Renal cortical epithelial cell (primary cell): ENCODE data around the gene PGGHG. TPM values are rescaled to one million over a fixed set of nuclear protein-coding genes. Genes with fewer than 3 reads are reported as not detected.
A peak's percentile ranks its signal among the peaks of the same experiment; 100 is the strongest.

Source experiments
- DNase-seq: peaks from one replicate; pipeline ENCODE4 v3.0.0-alpha.2; 2011; ENCODE audit warnings: low read depth
- total RNA-seq: library from RNA; depleted of rRNA; stranded (reverse); fragments of >200 nt; gene quantifications from 2 replicates; pipeline ENCODE4 v1.2.3, GENCODE V29; 2014

PGGHG gene
- total RNA-seq, 1 donor from 2014 or later, result 8.8 TPM

GRCh38 chr11:269146-269890 is 19.6 kb upstream of the PGGHG start:
- DNase-seq, result peak; percentile 35

- DNase-seq, result no peak
These were observed 18.2 kb upstream of the PGGHG start for GRCh38 chr11:270451-271318.

DNA sequence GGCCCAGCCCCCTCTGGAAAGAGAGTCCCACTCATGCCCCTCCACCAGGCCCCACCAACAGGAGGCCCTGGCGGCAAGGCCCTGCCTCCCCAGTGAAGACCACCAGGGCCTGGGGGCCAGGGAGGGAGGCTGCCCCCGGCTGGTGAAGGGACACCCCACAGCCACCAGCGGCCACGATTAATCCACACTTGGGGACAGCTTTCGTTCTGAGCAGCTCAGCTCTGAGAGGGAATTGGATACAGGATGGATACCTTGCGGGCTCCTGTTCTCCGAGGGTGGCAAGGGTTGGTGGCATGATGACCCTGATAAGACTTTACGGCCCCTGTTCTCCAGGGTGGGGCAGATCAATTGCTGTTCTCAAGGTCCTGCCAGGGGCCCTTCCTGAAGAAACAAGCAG is 17.6 kb upstream of the PGGHG start:
- no peak for DNase-seq

- DNase-seq, result no peak
These were observed 16.6 kb upstream of the PGGHG start for GRCh38 chr11:272195-272930.

- no peak for DNase-seq
These were observed 16.1 kb upstream of the PGGHG start for GRCh38 chr11:272931-273198.

- no peak for DNase-seq
These were observed 12.7 kb upstream of the PGGHG start for GRCh38 chr11:276219-276618.

DNA sequence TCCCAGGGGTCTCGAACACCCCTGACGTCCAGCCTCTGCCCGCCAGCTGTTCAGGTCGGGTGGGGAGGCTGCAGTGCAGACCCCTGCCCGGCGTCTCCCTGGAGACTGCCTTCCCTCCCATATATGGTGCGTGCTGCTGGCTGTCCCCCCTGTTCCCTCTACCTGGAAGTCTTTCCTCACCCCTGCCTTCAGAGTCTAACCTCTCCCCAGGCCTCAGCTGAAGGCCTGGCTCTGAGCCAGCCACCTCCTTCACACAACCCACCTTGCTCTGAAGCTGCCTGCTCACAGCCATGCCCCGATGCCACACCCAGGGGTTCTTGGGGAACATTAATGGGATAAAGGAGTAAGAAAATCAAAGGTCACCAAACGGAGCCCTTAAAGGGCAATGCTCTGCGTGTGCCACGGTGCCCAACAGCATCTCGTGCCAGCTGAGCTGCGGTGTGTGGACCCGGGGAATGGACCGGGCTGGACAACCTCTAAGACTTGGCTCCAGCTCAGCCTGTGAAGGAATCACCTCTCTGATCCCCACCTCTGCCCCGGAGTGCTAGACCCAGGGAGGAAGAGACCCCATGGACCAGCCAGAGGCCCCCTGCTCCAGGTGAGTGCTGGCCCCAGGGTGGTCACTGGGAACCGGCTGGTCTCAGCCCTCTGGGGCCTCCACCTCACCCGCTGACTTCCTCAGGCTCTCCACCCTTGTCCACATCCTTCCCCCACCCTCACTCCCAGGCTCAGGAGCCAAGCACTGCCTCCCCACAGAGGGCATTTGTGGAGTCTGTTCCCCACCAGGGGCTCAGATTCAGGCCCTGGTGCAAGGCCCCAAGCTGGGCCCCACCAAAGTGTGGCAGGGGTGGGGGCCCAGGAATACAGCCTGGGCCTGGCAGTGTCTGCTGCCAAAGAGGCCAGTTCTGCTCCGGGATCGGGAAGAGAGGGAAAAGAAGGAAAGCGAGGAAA is 10.7 kb upstream of the PGGHG start, which contains the start of gene NLRP6:
TSS of gene NLRP6 (plus strand) at position 407 of the 951 bp plus-strand sequence. CDS start at position 570, 163 bp downstream.
- DNase-seq, result no peak

DNA sequence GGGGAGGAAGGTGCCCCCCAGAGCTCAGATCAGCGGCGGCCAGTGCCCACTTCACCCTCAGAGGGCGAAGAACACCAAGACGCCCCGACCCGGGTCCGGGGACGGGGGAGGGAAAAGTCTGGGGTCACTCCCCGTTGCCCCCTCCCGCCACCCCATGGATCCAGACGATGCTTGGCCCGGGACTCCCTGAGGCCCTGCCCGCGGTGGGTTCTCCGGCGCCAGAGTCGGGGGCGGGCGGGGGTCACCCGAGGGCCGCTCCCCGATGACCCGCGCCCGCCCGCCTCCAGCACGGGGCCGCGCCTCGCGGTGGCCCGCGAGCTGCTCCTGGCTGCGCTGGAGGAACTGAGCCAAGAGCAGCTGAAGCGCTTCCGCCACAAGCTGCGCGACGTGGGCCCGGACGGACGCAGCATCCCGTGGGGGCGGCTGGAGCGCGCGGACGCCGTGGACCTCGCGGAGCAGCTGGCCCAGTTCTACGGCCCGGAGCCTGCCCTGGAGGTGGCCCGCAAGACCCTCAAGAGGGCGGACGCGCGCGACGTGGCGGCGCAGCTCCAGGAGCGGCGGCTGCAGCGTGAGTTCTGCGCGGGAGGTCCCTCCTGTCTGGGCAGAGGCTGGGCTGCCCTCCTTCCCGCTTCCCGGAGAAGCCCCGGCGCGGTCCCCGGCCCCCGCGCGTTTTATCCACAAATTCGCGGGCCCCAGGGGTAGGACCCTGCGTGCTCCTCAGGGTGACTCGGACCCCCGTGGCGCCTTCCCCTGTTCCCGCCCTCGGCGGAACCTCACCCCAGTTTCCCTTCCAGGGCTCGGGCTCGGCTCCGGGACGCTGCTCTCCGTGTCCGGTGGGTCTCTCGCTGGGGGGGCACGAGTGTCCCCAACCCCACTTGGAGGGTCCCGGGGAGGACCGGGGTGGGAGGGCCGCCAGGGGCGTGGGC is 9.6 kb upstream of the PGGHG start:
- no peak for DNase-seq

DNA sequence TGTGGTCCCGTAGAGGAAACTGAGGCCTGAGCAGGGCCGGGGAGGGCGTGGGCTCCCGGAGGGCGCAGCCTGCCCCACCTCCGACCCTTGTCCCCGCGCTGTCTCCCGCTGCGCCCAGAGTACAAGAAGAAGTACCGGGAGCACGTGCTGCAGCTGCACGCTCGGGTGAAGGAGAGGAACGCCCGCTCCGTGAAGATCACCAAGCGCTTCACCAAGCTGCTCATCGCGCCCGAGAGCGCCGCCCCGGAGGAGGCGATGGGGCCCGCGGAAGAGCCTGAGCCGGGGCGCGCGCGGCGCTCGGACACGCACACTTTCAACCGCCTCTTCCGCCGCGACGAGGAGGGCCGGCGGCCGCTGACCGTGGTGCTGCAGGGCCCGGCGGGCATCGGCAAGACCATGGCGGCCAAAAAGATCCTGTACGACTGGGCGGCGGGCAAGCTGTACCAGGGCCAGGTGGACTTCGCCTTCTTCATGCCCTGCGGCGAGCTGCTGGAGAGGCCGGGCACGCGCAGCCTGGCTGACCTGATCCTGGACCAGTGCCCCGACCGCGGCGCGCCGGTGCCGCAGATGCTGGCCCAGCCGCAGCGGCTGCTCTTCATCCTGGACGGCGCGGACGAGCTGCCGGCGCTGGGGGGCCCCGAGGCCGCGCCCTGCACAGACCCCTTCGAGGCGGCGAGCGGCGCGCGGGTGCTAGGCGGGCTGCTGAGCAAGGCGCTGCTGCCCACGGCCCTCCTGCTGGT is 8.8 kb upstream of the PGGHG start:
- peak; percentile 3 for DNase-seq

- DNase-seq, result no peak
These were observed 8.0 kb upstream of the PGGHG start for GRCh38 chr11:280706-281485.

DNA sequence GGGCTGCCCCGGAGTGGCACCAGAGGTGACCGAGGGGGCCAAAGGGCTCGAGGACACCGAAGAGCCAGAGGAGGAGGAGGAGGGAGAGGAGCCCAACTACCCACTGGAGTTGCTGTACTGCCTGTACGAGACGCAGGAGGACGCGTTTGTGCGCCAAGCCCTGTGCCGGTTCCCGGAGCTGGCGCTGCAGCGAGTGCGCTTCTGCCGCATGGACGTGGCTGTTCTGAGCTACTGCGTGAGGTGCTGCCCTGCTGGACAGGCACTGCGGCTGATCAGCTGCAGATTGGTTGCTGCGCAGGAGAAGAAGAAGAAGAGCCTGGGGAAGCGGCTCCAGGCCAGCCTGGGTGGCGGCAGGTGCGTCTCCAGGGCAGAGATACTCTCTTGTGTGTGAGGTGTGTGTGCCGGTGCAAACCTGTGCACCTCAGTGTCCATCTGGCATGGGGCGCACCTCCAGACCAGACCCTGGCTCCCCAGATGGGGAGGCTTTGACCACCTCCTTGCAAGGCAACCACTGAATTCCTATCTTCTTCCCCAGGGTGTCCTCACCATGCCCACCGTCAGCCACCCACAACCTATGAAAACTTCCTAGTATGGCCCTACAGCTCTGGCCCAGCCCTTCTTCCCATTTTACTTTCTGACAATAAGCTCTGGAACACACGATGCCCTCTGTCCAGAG is 7.3 kb upstream of the PGGHG start:
- DNase-seq, result no peak

DNA sequence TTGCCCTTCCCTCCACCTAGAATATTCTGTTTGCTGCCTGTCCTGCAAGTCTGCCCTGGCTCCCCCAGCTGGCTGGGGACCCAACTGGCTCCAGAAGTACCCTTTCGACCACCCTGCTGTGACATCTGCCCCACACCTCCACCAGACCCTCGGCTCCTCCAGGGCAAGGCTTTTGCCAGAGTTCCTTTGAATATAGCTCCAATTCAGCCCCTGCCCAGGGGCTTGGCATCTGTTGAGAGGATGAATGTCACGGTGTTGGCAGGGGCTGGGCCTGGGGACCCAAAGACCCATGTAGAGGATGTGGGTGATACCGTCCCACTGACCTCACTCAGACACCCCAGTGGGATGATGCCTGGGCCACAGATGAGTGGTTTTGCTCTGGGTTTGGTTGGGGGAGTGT is 6.8 kb upstream of the PGGHG start:
- no peak for DNase-seq

DNA sequence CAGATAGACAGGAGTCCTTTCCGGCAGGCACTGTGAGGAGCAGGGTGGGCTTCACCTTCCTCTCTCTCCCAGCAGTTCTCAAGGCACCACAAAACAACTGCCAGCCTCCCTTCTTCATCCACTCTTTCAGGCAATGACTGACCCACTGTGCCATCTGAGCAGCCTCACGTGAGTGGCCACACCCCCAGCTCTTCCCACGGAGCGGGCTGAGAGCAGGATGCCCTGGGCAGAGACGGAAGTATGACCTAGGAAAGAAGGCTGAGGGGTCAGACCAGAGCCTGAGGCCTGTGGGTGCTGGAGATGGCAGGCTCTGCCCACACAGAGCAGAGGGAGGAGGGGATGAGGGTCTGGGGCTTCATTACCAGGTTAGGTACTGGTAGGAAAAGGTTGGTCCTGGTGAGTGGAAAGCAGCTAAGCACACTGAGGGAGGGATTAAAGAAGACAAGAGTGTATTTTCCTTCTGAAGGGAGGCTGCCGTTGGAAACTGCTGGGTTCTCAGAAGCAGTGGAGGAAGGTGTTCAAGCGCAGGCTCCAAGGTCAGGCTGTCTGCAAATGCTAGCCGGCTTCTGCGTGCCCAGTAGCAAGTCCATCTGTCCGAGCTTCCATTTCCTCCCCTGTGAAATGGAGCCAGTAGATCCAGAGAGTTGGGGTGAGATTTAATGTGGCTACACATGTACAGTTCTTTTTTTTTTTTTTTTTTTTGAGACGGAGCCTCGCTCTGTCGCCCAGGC is 6.1 kb upstream of the PGGHG start:
- no peak for DNase-seq

DNA sequence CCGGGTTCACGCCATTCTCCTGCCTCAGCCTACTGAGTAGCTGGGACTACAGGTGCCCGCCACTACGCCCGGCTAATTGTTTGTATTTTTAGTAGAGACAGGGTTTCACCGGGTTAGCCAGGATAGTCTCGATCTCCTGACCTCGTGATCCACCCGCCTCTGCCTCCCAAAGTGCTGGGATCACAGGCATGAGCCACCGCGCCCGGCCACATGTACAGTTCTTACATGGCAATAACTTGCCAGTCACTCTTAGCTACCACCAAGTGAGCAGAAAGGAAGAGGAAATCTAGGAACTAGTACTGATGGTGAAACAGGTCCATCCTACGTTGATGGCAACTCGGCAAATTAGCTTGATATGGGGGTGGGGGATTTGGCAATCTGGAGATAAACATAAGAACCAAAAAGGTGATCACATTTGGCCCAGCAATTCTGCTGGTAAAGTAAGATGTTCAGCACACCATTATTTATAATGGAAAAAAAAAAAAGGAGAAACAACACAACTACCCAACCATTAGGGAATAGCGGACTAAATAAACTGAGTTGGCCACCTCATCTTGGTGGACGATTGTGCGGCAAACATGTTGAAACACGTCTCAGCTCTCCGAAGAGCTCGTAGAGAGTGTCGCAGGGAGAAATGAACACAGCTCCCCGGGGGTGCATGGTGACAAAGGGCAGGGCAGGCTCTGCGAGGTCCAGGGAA is 5.4 kb upstream of the PGGHG start:
- no peak for DNase-seq

- DNase-seq, result no peak
These were observed 4.6 kb upstream of the PGGHG start for GRCh38 chr11:284105-285020.
